HepG2 (cell line): ENCODE measurements around the gene CELSR3. TPM values are rescaled to one million over a fixed set of nuclear protein-coding genes. Genes with fewer than 3 reads are reported as not detected.

Source experiments
- ARNT ChIP-seq: fragments of 450-650 bp; IDR thresholded peaks from 2 replicates; pipeline ENCODE4 v1.6.1; 2017
- BCL6 ChIP-seq: IDR thresholded peaks from 2 replicates; pipeline ENCODE4 v1.6.1; 2016; ENCODE audit warnings: missing genetic modification reagents, missing compliant biosample characterization
- ETV6 ChIP-seq: sonication (generic); formaldehyde crosslinking; conservative IDR thresholded peaks from 2 replicates; pipeline ENCODE4 v1.4.0; 2020; ENCODE audit warnings: missing genetic modification reagents
- HES4 ChIP-seq: sonication (generic); formaldehyde crosslinking; IDR thresholded peaks from 2 replicates; pipeline ENCODE4 v1.9.0; 2021; ENCODE audit warnings: mild to moderate bottlenecking, missing genetic modification reagents, borderline replicate concordance
- IKZF4 ChIP-seq: sonication (generic); formaldehyde crosslinking; IDR thresholded peaks from 2 replicates; pipeline ENCODE4 v1.5.1; 2020; ENCODE audit warnings: borderline replicate concordance, mild to moderate bottlenecking, low read depth, missing genetic modification reagents; ENCODE audit errors: not compliant biosample characterization
- MNT ChIP-seq: fragments of 450-650 bp; IDR thresholded peaks from 2 replicates; pipeline ENCODE4 v1.6.1; 2016
- SETDB1 ChIP-seq: sonication (generic); formaldehyde crosslinking; IDR thresholded peaks from 2 replicates; pipeline ENCODE4 v1.5.1; 2020; ENCODE audit warnings: missing genetic modification reagents, mild to moderate bottlenecking, borderline replicate concordance
- TEF ChIP-seq: sonication (generic); formaldehyde crosslinking; IDR thresholded peaks from 2 replicates; pipeline ENCODE4 v1.5.0; 2020; ENCODE audit warnings: missing genetic modification reagents
- TRIM24 ChIP-seq: sonication (generic); formaldehyde crosslinking; IDR thresholded peaks from 2 replicates; pipeline ENCODE4 v1.8.0; 2022; ENCODE audit warnings: mild to moderate bottlenecking, missing genetic modification reagents
- ZFP82 ChIP-seq: sonication (generic); formaldehyde crosslinking; IDR thresholded peaks from 2 replicates; pipeline ENCODE4 v1.5.1; 2020; ENCODE audit warnings: mild to moderate bottlenecking, missing genetic modification reagents, borderline replicate concordance
- ZFP90 ChIP-seq: sonication (generic); formaldehyde crosslinking; IDR thresholded peaks from 2 replicates; pipeline ENCODE4 v1.8.0; 2022; ENCODE audit warnings: missing genetic modification reagents, mild to moderate bottlenecking, inconsistent platforms, borderline replicate concordance
- ZNF101 ChIP-seq: sonication (generic); formaldehyde crosslinking; IDR thresholded peaks from 2 replicates; pipeline ENCODE4 v1.4.0; 2020; ENCODE audit warnings: mild to moderate bottlenecking, low read depth, missing genetic modification reagents, borderline replicate concordance
- ZNF180 ChIP-seq: sonication (generic); formaldehyde crosslinking; IDR thresholded peaks from 2 replicates; pipeline ENCODE4 v1.4.0; 2020; ENCODE audit warnings: low read depth, missing genetic modification reagents, borderline replicate concordance
- ZNF30 ChIP-seq: sonication (generic); formaldehyde crosslinking; IDR thresholded peaks from 2 replicates; pipeline ENCODE4 v1.5.0; 2020; ENCODE audit warnings: mild to moderate bottlenecking, missing genetic modification reagents
- ZNF552 ChIP-seq: sonication (generic); formaldehyde crosslinking; IDR thresholded peaks from 2 replicates; pipeline ENCODE4 v1.9.0; 2022; ENCODE audit warnings: missing genetic modification reagents, mild to moderate bottlenecking, borderline replicate concordance
- ZNF562 ChIP-seq: sonication (generic); formaldehyde crosslinking; IDR thresholded peaks from 2 replicates; pipeline ENCODE4 v1.8.0; 2022; ENCODE audit warnings: missing genetic modification reagents, borderline replicate concordance
- ZNF567 ChIP-seq: sonication (generic); formaldehyde crosslinking; IDR thresholded peaks from 2 replicates; pipeline ENCODE4 v1.8.1; 2023; ENCODE audit warnings: mild to moderate bottlenecking, missing genetic modification reagents, borderline replicate concordance
- ZSCAN20 ChIP-seq: sonication (generic); formaldehyde crosslinking; IDR thresholded peaks from 2 replicates; pipeline ENCODE4 v1.4.0; 2020; ENCODE audit warnings: missing genetic modification reagents, mild to moderate bottlenecking, borderline replicate concordance
- ZSCAN21 ChIP-seq: sonication (generic); formaldehyde crosslinking; IDR thresholded peaks from 2 replicates; pipeline ENCODE4 v1.8.0; 2022; ENCODE audit warnings: mild to moderate bottlenecking, missing genetic modification reagents, moderate library complexity, borderline replicate concordance
- ZSCAN5A ChIP-seq: sonication (generic); formaldehyde crosslinking; IDR thresholded peaks from 2 replicates; pipeline ENCODE4 v1.8.0; 2022; ENCODE audit warnings: mild to moderate bottlenecking, missing genetic modification reagents, borderline replicate concordance
- polyA plus RNA-seq, 8 experiments: library from polyadenylated mRNA; depleted of rRNA in 3 of 8; stranded (reverse) in 7 of 8; unstranded in 1 of 8; fragments of >200 nt; fragmentation: Illumina TruSeq in 4 of 8; extraction: Trizol in 4 of 8; gene quantifications; 2 replicates each; pipeline versions ENCODE4 v1.2.1 to v1.2.3, GENCODE V29; 2011 to 2016; ENCODE audit warnings: low read depth in 4 of 8, missing spikeins in 1 of 8, mixed read lengths in 1 of 8; ENCODE audit not compliant: insufficient read depth in 1 of 8
- total RNA-seq, 5 experiments: library from RNA; depleted of rRNA; stranded (reverse); fragments of >200 nt; fragmentation: Illumina TruSeq; extraction: Trizol; gene quantifications; 2 replicates each; pipeline ENCODE4 v1.2.3, GENCODE V29; 2016; ENCODE audit warnings: low read depth in 1 of 5
- TF ChIP-seq, protein P1 (sequence below): sonication (generic); formaldehyde crosslinking; IDR thresholded peaks from 2 replicates; pipeline ENCODE4 v1.8.0; 2022; ENCODE audit warnings: mild to moderate bottlenecking, missing genetic modification reagents, moderate library complexity

The CELSR3 gene
- total and polyA plus RNA-seq, 2 of the 13 experiments (the other 11 are each of a cell fraction or from before 2014, with no cell fraction given): 5.4 to 6.7 TPM

- TF ChIP-seq BCL6 (CRISPR knock-in tag) (0 out of 2 replicates have a peak, but pooled peaks have one; percentile 17), ZSCAN21 (CRISPR knock-in tag) (peak; percentile 84; the same call in 1 of the 2 replicates), IKZF4 (peak; percentile 96), SETDB1 (CRISPR knock-in tag) (no peak), HES4 (CRISPR knock-in tag) (peak; percentile 94), ZNF562 (CRISPR knock-in tag) (no peak), ZFP90 (CRISPR knock-in tag) (no peak; the same call in 1 of the 2 replicates), TEF (CRISPR knock-in tag) (no peak), ZNF101 (CRISPR knock-in tag) (no peak), ETV6 (CRISPR knock-in tag) (peak; percentile 78; the same call in 1 of the 2 replicates), ZSCAN20 (peak; percentile 31; the same call in 1 of the 2 replicates), ZNF567 (CRISPR knock-in tag) (no peak; the same call in 1 of the 2 replicates), ARNT (no peak), MNT (no peak), ZSCAN5A (no peak), TRIM24 (CRISPR knock-in tag) (no peak), ZFP82 (CRISPR knock-in tag) (0 out of 2 replicates have a peak, but pooled peaks have one; percentile 39), ZNF30 (no peak), ZNF180 (no peak), ZNF552 (CRISPR knock-in tag) (peak; percentile 44; the same call in 1 of the 2 replicates)
- TF ChIP-seq, protein P1, sequence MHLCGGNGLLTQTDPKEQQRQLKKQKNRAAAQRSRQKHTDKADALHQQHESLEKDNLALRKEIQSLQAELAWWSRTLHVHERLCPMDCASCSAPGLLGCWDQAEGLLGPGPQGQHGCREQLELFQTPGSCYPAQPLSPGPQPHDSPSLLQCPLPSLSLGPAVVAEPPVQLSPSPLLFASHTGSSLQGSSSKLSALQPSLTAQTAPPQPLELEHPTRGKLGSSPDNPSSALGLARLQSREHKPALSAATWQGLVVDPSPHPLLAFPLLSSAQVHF: no peak
Measured at GRCh38 chr3:48685603-48686511, 23.2 kb upstream of the CELSR3 start, which contains the start of gene NCKIPSD (continued).
